ENCODE results near the gene MRPL16. TPM values are rescaled to one million over a fixed set of nuclear protein-coding genes. Genes with fewer than 3 reads are reported as not detected.

MRPL16 gene
- total and polyA plus RNA-seq, 2 experiments from 2014 or later, result 43.6 to 67.4 TPM

DNA sequence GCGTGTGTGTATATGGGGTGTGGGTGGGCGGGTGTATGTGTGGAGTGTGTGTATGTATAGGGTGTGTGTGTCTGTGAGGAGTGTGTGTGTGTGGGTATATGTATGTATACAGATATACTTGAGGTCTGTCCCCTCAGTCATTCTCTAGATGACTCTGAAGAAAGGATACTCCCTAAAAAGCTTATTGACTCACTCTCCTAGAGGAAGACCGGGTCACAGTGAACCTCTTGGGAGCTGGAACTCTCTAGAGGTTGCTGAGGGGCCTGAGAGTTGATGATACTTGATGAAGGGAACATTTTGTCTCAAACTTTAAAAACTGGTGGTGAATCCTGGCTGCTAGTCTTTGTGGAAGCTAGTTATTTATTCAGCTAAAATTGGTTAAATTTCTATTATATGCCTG, 40.3 kb downstream of the MRPL16 start:
- H3K27ac ChIP-seq, result no peak overlapping the region
- no peaks in the 10 kb centered on the region for H3K9me3 ChIP-seq (ENCODE audit: low read depth)
- no peaks in the 10 kb centered on the region for H3K36me3 ChIP-seq (ENCODE audit: low read depth)
- 91 to 98% methylated on average over 3 of the region's 3 CpGs for WGBS, 2 experiments (ENCODE audit: low coverage in 1 of 2, low lambda C conversion rate in 2 of 2, missing lambda C conversion rate in 2 of 2)
- H3K9me2 ChIP-seq (ENCODE audit: insufficient read depth), result no peaks in the 10 kb centered on the region
- H3K4me3 ChIP-seq, result no peak overlapping the region
- no peak overlapping the region for H3K4me2 ChIP-seq (ENCODE audit: unreplicated experiment)
- no peaks in the 10 kb centered on the region for H3K27me3 ChIP-seq (replicated peaks; ENCODE audit: insufficient read depth)
- DNase-seq, result no peak
- no peaks in the 10 kb centered on the region for H3F3A ChIP-seq (ENCODE audit: insufficient read depth)
- H4K20me1 ChIP-seq (ENCODE audit: insufficient read depth), result no peaks in the 10 kb centered on the region
- no peaks in the 10 kb centered on the region for H3K4me1 ChIP-seq (ENCODE audit: insufficient read depth)
- no peak overlapping the region for H2AFZ ChIP-seq
- TF ChIP-seq EZH2phosphoT487 (IDR thresholded peaks at IDR 0.05; ENCODE audit: insufficient read depth, low read depth) (no peak), EZH2 (IDR thresholded peaks at IDR 0.05; ENCODE audit: insufficient read depth, poor library complexity, severe bottlenecking) (no peak)
- peaks cover 48% of the 10 kb centered on the region for H3K79me2 ChIP-seq (ENCODE audit: insufficient read depth)
- no peak overlapping the region for H3K9ac ChIP-seq
- in situ Hi-C loops (cut with MboI), result no loop called here

DNA sequence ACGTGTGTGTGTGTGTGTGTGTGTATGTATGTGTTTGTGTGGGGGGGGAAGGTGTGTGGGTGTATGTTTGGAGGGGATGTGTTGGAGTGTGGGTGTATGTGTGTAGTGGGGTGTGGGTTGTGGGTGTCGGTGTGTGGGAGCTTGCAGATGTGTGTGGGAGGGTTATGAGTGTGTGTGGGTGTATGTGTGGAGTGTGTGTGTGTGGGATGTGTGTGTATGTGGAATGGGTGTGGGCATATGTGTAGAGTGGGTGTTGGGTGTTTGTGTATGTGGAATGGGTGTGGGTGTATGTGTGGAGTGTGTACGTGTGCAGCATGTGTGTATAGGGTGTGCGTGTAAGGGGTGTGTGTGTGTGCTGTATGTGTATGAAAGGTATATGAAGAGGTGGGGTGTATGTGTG, 40.8 kb downstream of the MRPL16 start:
- TF ChIP-seq EZH2phosphoT487 (IDR thresholded peaks at IDR 0.05; ENCODE audit: insufficient read depth, low read depth) (no peak), EZH2 (IDR thresholded peaks at IDR 0.05; ENCODE audit: insufficient read depth, poor library complexity, severe bottlenecking) (no peak)
- H3K4me1 ChIP-seq (ENCODE audit: insufficient read depth), result no peaks in the 10 kb centered on the region
- no peak for DNase-seq
- in situ Hi-C loops (cut with MboI), result no loop called here
- no peaks in the 10 kb centered on the region for H3K36me3 ChIP-seq (ENCODE audit: low read depth)
- no peak overlapping the region for H3K27ac ChIP-seq
- H3F3A ChIP-seq (ENCODE audit: insufficient read depth), result no peaks in the 10 kb centered on the region
- WGBS, 2 experiments (ENCODE audit: low coverage in 1 of 2, low lambda C conversion rate in 2 of 2, missing lambda C conversion rate in 2 of 2), result 93 to 98% methylated on average over 4 of the region's 4 CpGs
- H4K20me1 ChIP-seq (ENCODE audit: insufficient read depth), result no peaks in the 10 kb centered on the region
- no peaks in the 10 kb centered on the region for H3K9me3 ChIP-seq (ENCODE audit: low read depth)
- H3K79me2 ChIP-seq (ENCODE audit: insufficient read depth), result peaks cover 53% of the 10 kb centered on the region
- H2AFZ ChIP-seq, result no peak overlapping the region
- H3K9ac ChIP-seq, result no peak overlapping the region
- no peak overlapping the region for H3K4me2 ChIP-seq (ENCODE audit: unreplicated experiment)
- H3K27me3 ChIP-seq (replicated peaks; ENCODE audit: insufficient read depth), result no peaks in the 10 kb centered on the region
- H3K9me2 ChIP-seq (ENCODE audit: insufficient read depth), result no peaks in the 10 kb centered on the region
- no peak overlapping the region for H3K4me3 ChIP-seq

DNA sequence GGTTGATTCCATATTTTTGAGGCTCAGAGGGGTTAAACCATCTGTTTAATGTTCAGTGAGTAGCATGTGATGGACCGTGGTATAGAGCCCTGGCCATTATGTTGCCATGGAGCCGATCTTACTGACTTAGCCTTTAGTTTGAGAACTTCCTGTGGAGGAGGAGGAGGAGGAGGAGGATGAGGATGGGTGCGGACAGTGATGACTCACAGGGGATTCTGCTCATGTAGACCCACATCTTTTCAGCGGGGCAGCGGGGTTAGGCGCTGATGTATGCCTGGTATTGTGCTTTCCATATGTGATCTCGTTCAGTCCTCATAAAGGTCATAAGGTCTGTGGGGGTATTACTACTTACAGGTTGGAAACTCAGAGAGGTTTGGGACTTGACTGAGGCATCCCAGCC, 41.5 kb downstream of the MRPL16 start:
- Histone ChIP-seq H3K9me3 (ENCODE audit: low read depth) (no peaks in the 10 kb centered on the region), H3K9me2 (ENCODE audit: insufficient read depth) (no peaks in the 10 kb centered on the region), H3K27ac (no peak overlapping the region), H3K4me1 (ENCODE audit: insufficient read depth) (peaks cover 2% of the 10 kb centered on the region; the same call in 1 of the 2 replicates), H3K36me3 (ENCODE audit: low read depth) (no peaks in the 10 kb centered on the region), H3K27me3 (replicated peaks; ENCODE audit: insufficient read depth) (no peaks in the 10 kb centered on the region), H2AFZ (no peak overlapping the region), H3K9ac (no peak overlapping the region), H3K79me2 (ENCODE audit: insufficient read depth) (peaks cover 57% of the 10 kb centered on the region), H4K20me1 (ENCODE audit: insufficient read depth) (no peaks in the 10 kb centered on the region), H3K4me2 (ENCODE audit: unreplicated experiment) (no peak overlapping the region), H3F3A (ENCODE audit: insufficient read depth) (no peaks in the 10 kb centered on the region), H3K4me3 (no peak overlapping the region)
- DNase-seq, result no peak
- TF ChIP-seq EZH2 (IDR thresholded peaks at IDR 0.05; ENCODE audit: insufficient read depth, poor library complexity, severe bottlenecking), result no peak
- TF ChIP-seq EZH2phosphoT487 (IDR thresholded peaks at IDR 0.05; ENCODE audit: insufficient read depth, low read depth), result no peak
- in situ Hi-C loops (cut with MboI), result no loop called here
- WGBS, 2 experiments (ENCODE audit: low coverage in 1 of 2, low lambda C conversion rate in 2 of 2, missing lambda C conversion rate in 2 of 2), result 78 to 82% methylated on average over 7 of the region's 7 CpGs

GRCh38 chr11:59767225-59767611, 43.4 kb downstream of the MRPL16 start:
- no peak overlapping the region for H2AFZ ChIP-seq
- no peak overlapping the region for H3K27ac ChIP-seq
- H3F3A ChIP-seq (ENCODE audit: insufficient read depth), result no peaks in the 10 kb centered on the region
- in situ Hi-C loops (cut with MboI), result no loop called here
- peaks cover 73% of the 10 kb centered on the region for H3K79me2 ChIP-seq (ENCODE audit: insufficient read depth)
- no peaks in the 10 kb centered on the region for H3K9me3 ChIP-seq (ENCODE audit: low read depth)
- H3K36me3 ChIP-seq (ENCODE audit: low read depth), result no peaks in the 10 kb centered on the region
- no peaks in the 10 kb centered on the region for H3K27me3 ChIP-seq (replicated peaks; ENCODE audit: insufficient read depth)
- 93 to 94% methylated on average over 1 of the region's 1 CpG for WGBS, 2 experiments (ENCODE audit: low coverage in 1 of 2, low lambda C conversion rate in 2 of 2, missing lambda C conversion rate in 2 of 2)
- no peak overlapping the region for H3K4me3 ChIP-seq
- H3K4me1 ChIP-seq (ENCODE audit: insufficient read depth), result peaks cover 6% of the 10 kb centered on the region; the same call in 1 of the 2 replicates
- no peak overlapping the region for H3K4me2 ChIP-seq (ENCODE audit: unreplicated experiment)
- H3K9ac ChIP-seq, result no peak overlapping the region
- DNase-seq, result no peak
- H3K9me2 ChIP-seq (ENCODE audit: insufficient read depth), result no peaks in the 10 kb centered on the region
- H4K20me1 ChIP-seq (ENCODE audit: insufficient read depth), result no peaks in the 10 kb centered on the region
- no peak for TF ChIP-seq EZH2phosphoT487 (IDR thresholded peaks at IDR 0.05; ENCODE audit: insufficient read depth, low read depth)
- no peak for TF ChIP-seq EZH2 (IDR thresholded peaks at IDR 0.05; ENCODE audit: insufficient read depth, poor library complexity, severe bottlenecking)
